GM19238 (cell line): ENCODE data around the gene SLC24A3.

ENCODE experiments used
- DNase-seq: peaks from one replicate; pipeline ENCODE4 v3.0.0; 2011; ENCODE audit warnings: low spot score; ENCODE audit not compliant: insufficient read length

Gene SLC24A3

GRCh38 chr20:19419396-19419795, 207.0 kb downstream of the SLC24A3 start:
- no peak for DNase-seq

- DNase-seq, result no peak
Measured at GRCh38 chr20:19423097-19423899, 210.9 kb downstream of the SLC24A3 start.

- no peak for DNase-seq
Measured at GRCh38 chr20:19423900-19424620, 211.6 kb downstream of the SLC24A3 start.

- no peak for DNase-seq
Measured at GRCh38 chr20:19426356-19426755, 213.9 kb downstream of the SLC24A3 start.

- no peak for DNase-seq
Measured at GRCh38 chr20:19427480-19427879, 215.0 kb downstream of the SLC24A3 start.

- no peak for DNase-seq
Measured at GRCh38 chr20:19427913-19428312, 215.5 kb downstream of the SLC24A3 start.

GRCh38 chr20:19428324-19428723, 215.9 kb downstream of the SLC24A3 start:
- DNase-seq, result no peak

GRCh38 chr20:19429538-19429937, 217.1 kb downstream of the SLC24A3 start:
- no peak for DNase-seq

- DNase-seq, result no peak
Measured at GRCh38 chr20:19430641-19431315, 218.3 kb downstream of the SLC24A3 start.

GRCh38 chr20:19431316-19431700, 218.9 kb downstream of the SLC24A3 start:
- no peak for DNase-seq

GRCh38 chr20:19431906-19432305, 219.5 kb downstream of the SLC24A3 start:
- no peak for DNase-seq

GRCh38 chr20:19433371-19434350, 221.2 kb downstream of the SLC24A3 start:
- no peak for DNase-seq

- DNase-seq, result no peak
Measured at GRCh38 chr20:19435316-19435715, 222.9 kb downstream of the SLC24A3 start.

GRCh38 chr20:19435821-19436220, 223.4 kb downstream of the SLC24A3 start:
- no peak for DNase-seq

GRCh38 chr20:19438488-19438887, 226.0 kb downstream of the SLC24A3 start:
- no peak for DNase-seq

- no peak for DNase-seq
Measured at GRCh38 chr20:19440660-19441527, 228.5 kb downstream of the SLC24A3 start.

- DNase-seq, result no peak
Measured at GRCh38 chr20:19446246-19446645, 233.8 kb downstream of the SLC24A3 start.

GRCh38 chr20:19448632-19449031, 236.2 kb downstream of the SLC24A3 start:
- no peak for DNase-seq

GRCh38 chr20:19449051-19449450, 236.6 kb downstream of the SLC24A3 start:
- DNase-seq, result no peak
